GM12878 (cell line): Measurements from ENCODE around the gene SDK2.

Experiments
- CTCF ChIP-seq, 3 experiments: IDR thresholded peaks in 2 of 3; conservative IDR thresholded peaks in 1 of 3; 2 replicates each; pipeline ENCODE4 v1.5.1; 2011; ENCODE audit warnings: low read depth in 3 of 3, low read length in 3 of 3, mild to moderate bottlenecking in 3 of 3, control low read depth in 2 of 3, moderate library complexity in 2 of 3, inconsistent platforms in 1 of 3, mixed read lengths in 1 of 3; ENCODE audit not compliant: control insufficient read depth in 2 of 3, insufficient read depth in 1 of 3; ENCODE audit errors: extremely low read depth in 1 of 3
- NBN ChIP-seq: fragments of 450-650 bp; IDR thresholded peaks from 2 replicates; pipeline ENCODE4 v1.6.1; 2016
- POLR2A ChIP-seq: IDR thresholded peaks from 2 replicates; pipeline ENCODE4 v1.6.1; 2011; ENCODE audit warnings: low read depth, mild to moderate bottlenecking, low read length
- RFX5 ChIP-seq: IDR thresholded peaks from 2 replicates; pipeline ENCODE4 v1.6.1; 2011; ENCODE audit warnings: low read depth, low read length, improper control_type of control experiment
- SMC3 ChIP-seq: IDR thresholded peaks from 2 replicates; pipeline ENCODE4 v1.6.1; 2011; ENCODE audit warnings: low read length, improper control_type of control experiment, borderline replicate concordance
- SP1 ChIP-seq: IDR thresholded peaks from one replicate; pipeline ENCODE4 v1.6.1; 2011; ENCODE audit warnings: low read depth, low read length
- TAF1 ChIP-seq: IDR thresholded peaks from 2 replicates; pipeline ENCODE4 v1.6.1; 2011; ENCODE audit warnings: mild to moderate bottlenecking, low read depth, low read length, borderline replicate concordance
- USF1 ChIP-seq: IDR thresholded peaks from 2 replicates; pipeline ENCODE4 v1.6.1; 2011; ENCODE audit warnings: borderline replicate concordance, low read depth, mild to moderate bottlenecking, moderate library complexity, mixed read lengths, low read length; ENCODE audit not compliant: insufficient read depth; ENCODE audit errors: extremely low read length
- ZBTB33 ChIP-seq: fragments of 450-650 bp; IDR thresholded peaks from 2 replicates; pipeline ENCODE4 v1.6.1; 2017; ENCODE audit warnings: mild to moderate bottlenecking
- ZNF274 ChIP-seq: IDR thresholded peaks from one replicate; pipeline ENCODE4 v1.8.0; 2011; ENCODE audit not compliant: insufficient read length, insufficient read depth
- TF ChIP-seq, protein P1 (sequence below): IDR thresholded peaks from 2 replicates; pipeline ENCODE4 v1.6.1; 2012; ENCODE audit warnings: low read depth, low read length, improper control_type of control experiment
- TF ChIP-seq, protein P2 (sequence below): fragments of 450-650 bp; IDR thresholded peaks from 2 replicates; pipeline ENCODE4 v1.6.1; 2017; ENCODE audit warnings: mild to moderate bottlenecking, low read depth, inconsistent platforms; ENCODE audit not compliant: poor library complexity, severe bottlenecking

GRCh38 chr17:73376636-73377035 is 267.6 kb downstream of the SDK2 start:
- TF ChIP-seq TAF1: no peak
- TF ChIP-seq ZNF274: no peak
- TF ChIP-seq CTCF (IDR thresholded peaks at IDR 0.05 in 2 of 3, conservative IDR thresholded peaks at IDR 0.05 in 1 of 3; ENCODE audit: control insufficient read depth in 2 of 3, extremely low read depth in 1 of 3, insufficient read depth in 1 of 3, low read depth in 3 of 3, low read length in 3 of 3): no peak
- TF ChIP-seq, protein P1, sequence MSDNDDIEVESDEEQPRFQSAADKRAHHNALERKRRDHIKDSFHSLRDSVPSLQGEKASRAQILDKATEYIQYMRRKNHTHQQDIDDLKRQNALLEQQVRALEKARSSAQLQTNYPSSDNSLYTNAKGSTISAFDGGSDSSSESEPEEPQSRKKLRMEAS: no peak
- TF ChIP-seq NBN: no peak
- no peak for TF ChIP-seq ZBTB33
- TF ChIP-seq RFX5: no peak
- no peak for TF ChIP-seq USF1
- no peak for TF ChIP-seq SMC3
- no peak for TF ChIP-seq SP1
- TF ChIP-seq POLR2A: no peak
- TF ChIP-seq, protein P2, sequence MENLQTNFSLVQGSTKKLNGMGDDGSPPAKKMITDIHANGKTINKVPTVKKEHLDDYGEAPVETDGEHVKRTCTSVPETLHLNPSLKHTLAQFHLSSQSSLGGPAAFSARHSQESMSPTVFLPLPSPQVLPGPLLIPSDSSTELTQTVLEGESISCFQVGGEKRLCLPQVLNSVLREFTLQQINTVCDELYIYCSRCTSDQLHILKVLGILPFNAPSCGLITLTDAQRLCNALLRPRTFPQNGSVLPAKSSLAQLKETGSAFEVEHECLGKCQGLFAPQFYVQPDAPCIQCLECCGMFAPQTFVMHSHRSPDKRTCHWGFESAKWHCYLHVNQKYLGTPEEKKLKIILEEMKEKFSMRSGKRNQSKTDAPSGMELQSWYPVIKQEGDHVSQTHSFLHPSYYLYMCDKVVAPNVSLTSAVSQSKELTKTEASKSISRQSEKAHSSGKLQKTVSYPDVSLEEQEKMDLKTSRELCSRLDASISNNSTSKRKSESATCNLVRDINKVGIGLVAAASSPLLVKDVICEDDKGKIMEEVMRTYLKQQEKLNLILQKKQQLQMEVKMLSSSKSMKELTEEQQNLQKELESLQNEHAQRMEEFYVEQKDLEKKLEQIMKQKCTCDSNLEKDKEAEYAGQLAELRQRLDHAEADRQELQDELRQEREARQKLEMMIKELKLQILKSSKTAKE: no peak
